ENCODE data around the gene HOXB13.

Gene HOXB13

GRCh38 chr17:48728232-48729231 lies at the start of gene HOXB13:
Gene HOXB13 (minus strand): TSS chr17:48728750. CDS start chr17:48728593, 157 bp downstream.
- FAIRE-seq (peak; percentile 9), DNase-seq (ENCODE audit: low spot score) (peak; percentile 88)

- no peak for FAIRE-seq
Measured at GRCh38 chr17:48776602-48777001, 48.1 kb upstream of the HOXB13 start.

GRCh38 chr17:48773245-48773644 lies 44.7 kb upstream of the HOXB13 start:
- DNase-seq (ENCODE audit: low spot score) (no peak), FAIRE-seq (no peak)

More at GRCh38 chr17:48776602-48777001, 48.1 kb upstream of the HOXB13 start:
- no peak for DNase-seq (ENCODE audit: low spot score)

- DNase-seq (ENCODE audit: low spot score) (no peak), FAIRE-seq (no peak)
Measured at GRCh38 chr17:48770954-48771353, 42.4 kb upstream of the HOXB13 start.

- no peak for FAIRE-seq
- DNase-seq (ENCODE audit: low spot score), result no peak
Measured at GRCh38 chr17:48769009-48769675, 40.6 kb upstream of the HOXB13 start.

- FAIRE-seq, result no peak
- DNase-seq (ENCODE audit: low spot score), result no peak
Measured at GRCh38 chr17:48767263-48767774, 38.8 kb upstream of the HOXB13 start.

GRCh38 chr17:48761114-48761513 lies 32.6 kb upstream of the HOXB13 start:
- no peak for DNase-seq (ENCODE audit: low spot score)
- no peak for FAIRE-seq

- FAIRE-seq (no peak), DNase-seq (ENCODE audit: low spot score) (no peak)
Measured at GRCh38 chr17:48760411-48760810, 31.9 kb upstream of the HOXB13 start.

GRCh38 chr17:48759288-48759687 lies 30.7 kb upstream of the HOXB13 start:
- DNase-seq (ENCODE audit: low spot score) (no peak), FAIRE-seq (no peak)

- FAIRE-seq (peak; percentile 68), DNase-seq (ENCODE audit: low spot score) (no peak)
Measured at GRCh38 chr17:48757524-48757961, 29.0 kb upstream of the HOXB13 start.

- DNase-seq (ENCODE audit: low spot score) (no peak), FAIRE-seq (no peak)
Measured at GRCh38 chr17:48756830-48757251, 28.3 kb upstream of the HOXB13 start.

GRCh38 chr17:48755356-48755755 lies 26.8 kb upstream of the HOXB13 start:
- no peak for FAIRE-seq
- DNase-seq (ENCODE audit: low spot score), result no peak

- no peak for FAIRE-seq
- DNase-seq (ENCODE audit: low spot score), result no peak
Measured at GRCh38 chr17:48754500-48755261, 26.1 kb upstream of the HOXB13 start.

GRCh38 chr17:48753794-48754499 lies 25.4 kb upstream of the HOXB13 start:
- FAIRE-seq (no peak), DNase-seq (ENCODE audit: low spot score) (peak; percentile 38)

- FAIRE-seq (no peak), DNase-seq (ENCODE audit: low spot score) (no peak)
Measured at GRCh38 chr17:48752399-48753288, 24.1 kb upstream of the HOXB13 start.

- DNase-seq (ENCODE audit: low spot score) (no peak), FAIRE-seq (no peak)
Measured at GRCh38 chr17:48751733-48752398, 23.3 kb upstream of the HOXB13 start.

- no peak for DNase-seq (ENCODE audit: low spot score)
- FAIRE-seq, result peak; percentile 61
Measured at GRCh38 chr17:48751172-48751571, 22.6 kb upstream of the HOXB13 start.

- no peak for DNase-seq (ENCODE audit: low spot score)
- FAIRE-seq, result no peak
Measured at GRCh38 chr17:48749621-48750553, 21.3 kb upstream of the HOXB13 start.

All from urothelium cell line (cell line).